HFF-Myc (cell line): Measurements from ENCODE around the gene CDC42BPA.

Source experiments
- DNase-seq: peaks from one replicate; pipeline ENCODE4 v3.0.0-alpha.2; 2011; ENCODE audit warnings: low read depth; ENCODE audit errors: extremely low read depth
- H3K4me3 ChIP-seq: replicated peaks from 2 replicates; pipeline ENCODE4 v1.5.1; 2011; ENCODE audit warnings: low read depth, mild to moderate bottlenecking, control low read depth, low read length
- CTCF ChIP-seq: IDR thresholded peaks from 2 replicates; pipeline ENCODE4 v1.5.1; 2012; ENCODE audit warnings: mild to moderate bottlenecking, low read depth, low read length, control low read depth; ENCODE audit errors: missing control alignments

The CDC42BPA gene

GRCh38 chr1:227228201-227228600, 90.1 kb downstream of the CDC42BPA start:
- DNase-seq = no peak
- H3K4me3 ChIP-seq = no peak overlapping the region
- TF ChIP-seq CTCF = no peak

DNA sequence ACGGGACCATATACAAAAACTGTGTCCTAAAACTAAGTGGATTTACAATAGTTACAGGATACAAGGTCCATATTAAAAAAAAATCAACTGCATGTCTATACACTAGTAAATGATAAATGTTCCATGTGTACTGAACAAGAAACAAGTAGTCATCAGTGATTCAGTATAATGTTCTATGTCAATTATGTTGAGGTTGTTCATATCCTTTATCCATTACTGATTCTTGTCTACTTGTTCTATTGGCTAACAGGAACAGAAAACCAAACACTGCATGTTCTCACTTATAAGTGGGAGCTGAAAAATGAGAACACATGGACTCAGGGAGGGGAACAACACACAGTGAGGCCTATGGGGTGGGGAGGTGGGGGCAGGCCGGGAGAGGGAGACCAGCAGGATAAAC, 90.5 kb downstream of the CDC42BPA start:
- no peak overlapping the region for H3K4me3 ChIP-seq
- TF ChIP-seq CTCF = no peak
- no peak for DNase-seq

GRCh38 chr1:227225715-227226346, 92.5 kb downstream of the CDC42BPA start:
- no peak for TF ChIP-seq CTCF
- no peak overlapping the region for H3K4me3 ChIP-seq
- peak; percentile 12 for DNase-seq

DNA sequence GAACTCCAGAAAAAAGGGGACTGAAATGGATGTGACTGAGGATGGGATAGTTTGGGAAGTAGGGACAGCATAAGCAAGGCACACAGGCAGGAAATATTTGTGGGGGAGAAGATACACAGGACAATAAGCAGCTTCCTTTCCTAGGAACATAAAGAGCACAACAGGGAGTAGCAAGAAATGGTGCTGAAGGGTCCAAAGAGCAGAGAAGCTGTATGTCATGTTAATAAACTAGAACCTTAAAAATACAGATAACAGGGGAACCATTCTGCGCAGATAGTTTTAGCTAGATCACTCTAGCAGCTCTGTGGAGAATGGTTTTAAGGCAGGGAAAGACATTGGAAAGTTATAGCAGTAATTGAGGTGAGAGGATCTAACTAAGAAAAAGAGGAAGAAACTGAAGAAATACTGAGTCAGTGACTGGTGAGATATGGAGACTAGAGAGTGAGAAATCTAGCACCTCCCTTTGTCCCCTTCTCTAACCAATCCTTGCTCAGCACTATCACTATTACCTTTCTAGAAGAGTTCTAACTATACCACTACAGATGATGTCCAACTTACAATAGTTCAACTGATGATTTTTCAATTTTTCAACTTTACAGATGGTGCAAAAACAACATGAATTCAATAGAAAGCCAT, 95.0 kb downstream of the CDC42BPA start:
- no peak for TF ChIP-seq CTCF
- no peak overlapping the region for H3K4me3 ChIP-seq
- no peak for DNase-seq

DNA sequence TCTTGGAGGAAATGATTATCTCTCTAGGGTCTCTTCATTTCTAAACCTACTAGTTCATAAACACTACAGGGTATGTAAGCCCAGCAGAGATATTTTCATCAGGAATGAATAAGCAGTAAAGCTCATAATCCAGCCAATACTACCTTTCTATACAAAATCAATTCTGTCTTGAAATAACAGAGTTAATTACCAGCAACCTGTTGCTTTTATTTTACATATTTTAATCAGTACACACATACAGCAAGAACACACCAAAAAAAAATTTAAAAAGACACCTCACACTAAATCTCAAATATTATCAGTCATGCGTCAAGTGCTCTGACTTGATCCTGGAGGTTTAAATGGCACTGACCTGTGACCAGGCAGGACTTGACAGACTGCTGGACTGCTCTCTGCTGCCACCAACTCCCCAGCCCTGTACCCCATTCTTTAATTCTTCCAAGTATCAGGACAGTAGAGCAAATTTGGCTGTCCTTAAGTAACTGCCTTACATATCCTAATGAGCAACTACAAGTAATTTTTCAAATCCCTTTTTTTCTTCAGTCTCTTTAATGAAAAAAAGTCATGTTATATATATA, 98.5 kb downstream of the CDC42BPA start:
- no peak for TF ChIP-seq CTCF
- no peak for DNase-seq
- no peak overlapping the region for H3K4me3 ChIP-seq

DNA sequence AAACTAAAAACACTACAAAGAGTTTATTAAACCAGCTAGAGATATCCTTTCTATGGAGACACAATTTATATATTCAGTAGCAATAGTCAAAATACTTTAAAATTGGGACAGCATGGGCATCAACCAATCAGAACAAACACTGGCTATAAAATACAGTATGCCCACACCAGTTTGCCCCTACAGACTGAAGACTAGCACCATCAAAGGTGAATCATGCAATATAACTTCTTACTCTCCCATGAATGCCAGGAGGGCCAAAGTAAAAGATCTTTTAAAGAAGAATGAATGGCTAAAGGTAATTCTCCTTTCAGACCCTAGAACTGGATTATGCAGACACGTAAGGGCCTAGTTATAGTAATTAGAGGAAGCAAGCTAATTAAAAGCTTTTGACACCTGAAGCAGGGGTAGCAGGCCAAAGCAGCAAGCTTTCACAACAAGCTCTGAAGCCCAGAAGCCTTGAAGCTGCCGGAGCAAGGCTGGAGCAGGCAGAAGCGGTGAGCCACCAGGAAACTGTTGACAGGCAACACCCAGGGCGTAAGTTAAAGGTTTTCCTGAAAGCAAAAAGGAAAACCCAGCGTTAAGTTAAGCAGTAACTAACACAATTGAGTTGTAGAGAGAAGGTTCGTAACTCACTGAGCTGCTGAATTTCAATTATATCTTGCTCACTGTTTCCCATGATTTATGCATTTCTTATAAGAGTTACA, 99.3 kb downstream of the CDC42BPA start:
- no peak for DNase-seq
- TF ChIP-seq CTCF = no peak
- H3K4me3 ChIP-seq = no peak overlapping the region
